ENCODE measurements around the gene DHRS2. TPM values are rescaled to one million over a fixed set of nuclear protein-coding genes. Genes with fewer than 3 reads are reported as not detected.

The DHRS2 gene
- total and polyA plus RNA-seq, 11 donors = 0.04 to 0.17 TPM; not detected in 9

GRCh38 chr14:23644195-23644918, 8.2 kb downstream of the DHRS2 start:
- no peaks in the 10 kb centered on the region for H3K9me3 ChIP-seq
- H3K36me3 ChIP-seq = no peaks in the 10 kb centered on the region
- H3K4me3 ChIP-seq = no peak overlapping the region
- WGBS, 4 donors = 88 to 97% (median 94%) methylated on average over 5 of the region's 5 CpGs
- intact Hi-C loops (cut with DNase I) = no loop called here
- ATAC-seq (no peak), DNase-seq (no peak)
- TF ChIP-seq CTCF (IDR thresholded peaks at IDR 0.05) = no peak
- no peak for TF ChIP-seq POLR2A (IDR thresholded peaks at IDR 0.05)
- no peaks in the 10 kb centered on the region for H3K27me3 ChIP-seq
- no peak overlapping the region for H3K27ac ChIP-seq
- H3K4me1 ChIP-seq = peaks cover 0 to 6% (median 0%) of the 10 kb centered on the region in 12 donors

GRCh38 chr14:23644919-23645336, 8.8 kb downstream of the DHRS2 start:
- WGBS, 4 donors = 78 to 90% (median 88%) methylated on average over 8 of the region's 8 CpGs
- Histone ChIP-seq H3K36me3 (no peaks in the 10 kb centered on the region), H3K4me3 (no peak overlapping the region), H3K4me1 (peaks cover 0 to 6% (median 0%) of the 10 kb centered on the region in 12 donors), H3K27me3 (no peaks in the 10 kb centered on the region), H3K9me3 (no peaks in the 10 kb centered on the region), H3K27ac (no peak overlapping the region)
- intact Hi-C loops (cut with DNase I) = no loop called here
- DNase-seq (no peak), ATAC-seq (no peak)
- TF ChIP-seq CTCF (IDR thresholded peaks at IDR 0.05) (no peak), POLR2A (IDR thresholded peaks at IDR 0.05) (no peak)

GRCh38 chr14:23645504-23645811, 9.3 kb downstream of the DHRS2 start:
- peaks cover 0 to 6% (median 0%) of the 10 kb centered on the region in 12 donors for H3K4me1 ChIP-seq
- H3K9me3 ChIP-seq = no peaks in the 10 kb centered on the region
- H3K27me3 ChIP-seq = no peaks in the 10 kb centered on the region
- no peak overlapping the region for H3K27ac ChIP-seq
- intact Hi-C loops (cut with DNase I) = no loop called here
- DNase-seq = no peak
- TF ChIP-seq POLR2A (IDR thresholded peaks at IDR 0.05) (no peak), CTCF (IDR thresholded peaks at IDR 0.05) (no peak)
- WGBS, 4 donors = 85 to 100% (median 94%) methylated on average over 4 of the region's 4 CpGs
- H3K36me3 ChIP-seq = no peaks in the 10 kb centered on the region
- no peak overlapping the region for H3K4me3 ChIP-seq
- ATAC-seq = no peak

GRCh38 chr14:23645812-23646647, 9.9 kb downstream of the DHRS2 start:
- TF ChIP-seq CTCF (IDR thresholded peaks at IDR 0.05) (no peak), POLR2A (IDR thresholded peaks at IDR 0.05) (no peak)
- no peak overlapping the region for H3K27ac ChIP-seq
- no peaks in the 10 kb centered on the region for H3K27me3 ChIP-seq
- DNase-seq (no peak), ATAC-seq (no peak)
- H3K4me1 ChIP-seq = peaks cover 0 to 2% (median 0%) of the 10 kb centered on the region in 12 donors
- 83 to 90% (median 86%) methylated on average over 9 of the region's 9 CpGs for WGBS, 4 donors
- intact Hi-C loops (cut with DNase I) = no loop called here
- no peaks in the 10 kb centered on the region for H3K9me3 ChIP-seq
- H3K4me3 ChIP-seq = no peak overlapping the region
- no peaks in the 10 kb centered on the region for H3K36me3 ChIP-seq
